GM19468 (cell line): ENCODE measurements around the gene SLC39A11.
A peak's percentile ranks its signal among the peaks of the same experiment; 100 is the strongest.

Experiments
- ATAC-seq: cut with Tn5 transposase; IDR thresholded peaks from one replicate; pipeline ENCODE4 v1.9.1; 2021; ENCODE audit warnings: mild to moderate bottlenecking, moderate library complexity, moderate number of reproducible peaks; ENCODE audit not compliant: unreplicated experiment; ENCODE audit errors: extremely low read depth

The SLC39A11 gene

GRCh38 chr17:72985882-72986720 is 106.4 kb downstream of the SLC39A11 start:
- ATAC-seq, result peak; percentile 34

GRCh38 chr17:72984926-72985325 is 107.6 kb downstream of the SLC39A11 start:
- ATAC-seq, result no peak

GRCh38 chr17:72984145-72984925 is 108.2 kb downstream of the SLC39A11 start:
- no peak for ATAC-seq

DNA sequence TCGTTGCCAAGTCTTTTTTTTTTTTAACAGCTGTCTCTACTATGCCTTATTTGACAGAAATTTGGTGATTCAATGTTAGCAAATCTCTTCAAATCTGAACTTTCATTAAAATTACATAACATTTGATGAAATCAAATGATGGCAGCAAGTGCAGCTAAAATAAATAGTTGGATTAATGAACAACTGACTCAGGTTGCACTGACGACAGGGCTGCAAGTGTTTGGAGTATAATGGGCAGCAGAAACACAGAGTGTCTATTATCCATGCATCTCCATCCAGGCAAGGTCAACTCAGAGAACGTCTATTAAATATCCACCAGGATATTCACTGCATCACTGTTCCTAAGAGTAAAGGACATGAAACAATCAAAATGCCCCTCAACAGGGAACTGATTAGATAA is 109.8 kb downstream of the SLC39A11 start:
- no peak for ATAC-seq

DNA sequence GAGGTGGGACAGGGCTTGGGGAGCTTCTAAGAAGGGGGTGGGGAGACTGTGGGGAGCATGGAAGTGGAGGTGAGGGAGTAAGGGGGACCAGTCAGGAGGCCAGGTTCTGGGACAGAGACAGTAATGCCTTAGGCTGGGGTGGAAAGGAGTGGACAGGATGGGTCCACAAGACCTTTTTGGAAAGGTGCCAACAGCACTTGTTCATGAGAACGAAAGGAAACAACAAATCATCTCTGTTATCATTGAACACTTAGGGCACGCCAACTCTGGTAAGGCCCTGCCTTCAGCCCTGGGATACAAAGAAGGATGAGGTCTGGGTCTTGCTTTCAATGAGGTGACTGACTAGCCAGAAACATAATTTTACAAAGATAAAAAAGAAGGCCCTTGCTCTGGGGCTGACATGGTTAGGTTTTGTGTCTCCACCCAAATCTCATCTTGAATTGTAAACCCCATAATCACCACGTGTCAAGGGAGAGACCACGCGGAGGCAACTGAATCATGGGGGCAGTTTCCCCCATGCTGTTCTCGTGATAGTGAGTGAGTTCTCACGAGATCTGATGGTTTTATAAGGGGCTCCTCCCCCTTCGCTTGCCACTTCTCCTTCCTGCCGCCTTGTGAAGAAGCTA is 113.8 kb downstream of the SLC39A11 start:
- no peak for ATAC-seq

DNA sequence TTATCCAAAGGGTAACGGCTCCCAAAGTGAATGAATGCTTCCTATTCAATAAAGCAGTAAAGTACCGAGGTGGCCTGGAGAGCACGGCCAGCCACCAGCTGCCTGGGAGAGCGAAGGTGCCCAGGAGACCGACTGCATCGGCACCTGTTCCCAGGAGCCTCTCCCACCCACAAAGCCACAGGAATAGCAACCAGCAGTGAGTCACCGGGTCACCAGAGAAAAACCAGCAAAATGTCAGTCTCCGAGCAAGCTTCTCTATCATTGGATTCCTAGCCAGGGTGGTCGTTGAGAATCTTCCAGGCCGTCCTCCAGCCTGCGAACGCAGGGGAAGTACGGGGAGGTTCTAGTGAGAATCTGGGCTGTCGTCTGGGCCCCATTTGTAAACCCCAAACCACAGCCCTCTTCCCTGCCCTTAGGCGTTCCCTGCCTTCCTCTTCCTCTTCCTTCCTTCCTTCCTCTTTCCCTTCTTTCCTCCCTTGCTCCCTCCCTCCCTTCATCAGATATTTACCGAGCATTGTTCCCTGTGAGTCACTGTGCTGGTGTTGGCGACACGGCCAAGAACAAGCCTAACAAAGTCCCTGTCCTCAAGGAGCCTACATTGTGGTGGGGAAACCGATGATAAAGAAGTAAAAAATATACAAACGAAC is 114.6 kb downstream of the SLC39A11 start:
- no peak for ATAC-seq

DNA sequence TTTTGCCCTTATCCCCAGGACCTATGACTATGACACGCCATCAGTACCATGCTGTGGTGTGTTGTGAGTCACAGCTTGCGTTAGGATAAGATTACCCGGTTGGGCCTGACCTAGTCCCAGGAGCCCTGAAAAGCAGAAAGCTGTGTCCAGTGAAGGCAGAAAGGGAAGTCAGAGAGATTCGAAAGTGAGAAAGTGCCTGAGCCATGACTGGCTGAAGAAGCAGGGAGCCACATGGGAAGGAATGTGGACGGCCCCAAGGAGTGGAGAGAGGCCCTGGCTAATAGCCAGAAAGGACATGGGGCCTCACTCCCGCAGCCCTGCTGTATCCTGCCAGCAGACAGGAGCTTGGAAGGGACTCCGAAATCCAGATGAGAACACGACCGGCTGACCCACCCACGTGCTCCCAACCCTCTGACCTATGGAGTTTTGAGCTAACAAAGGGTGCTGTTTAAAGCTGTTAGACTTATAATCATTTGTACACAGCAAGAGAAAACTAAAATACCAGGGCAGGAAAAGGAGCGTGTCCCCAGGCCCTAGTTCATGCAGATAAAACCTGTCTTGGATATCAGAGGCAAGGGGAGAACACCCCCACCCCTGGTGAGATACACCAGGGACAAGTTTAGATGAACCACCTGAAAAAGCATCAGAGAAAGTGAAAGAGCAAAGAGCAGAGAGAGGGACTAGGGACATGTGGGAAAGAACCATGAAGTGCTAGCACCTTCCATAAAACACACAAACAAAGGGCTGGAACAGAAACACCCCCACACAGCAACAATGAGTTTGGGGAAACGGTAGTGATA is 115.3 kb downstream of the SLC39A11 start:
- ATAC-seq, result no peak

- ATAC-seq, result no peak
These were observed 117.0 kb downstream of the SLC39A11 start for GRCh38 chr17:72975509-72975908.

DNA sequence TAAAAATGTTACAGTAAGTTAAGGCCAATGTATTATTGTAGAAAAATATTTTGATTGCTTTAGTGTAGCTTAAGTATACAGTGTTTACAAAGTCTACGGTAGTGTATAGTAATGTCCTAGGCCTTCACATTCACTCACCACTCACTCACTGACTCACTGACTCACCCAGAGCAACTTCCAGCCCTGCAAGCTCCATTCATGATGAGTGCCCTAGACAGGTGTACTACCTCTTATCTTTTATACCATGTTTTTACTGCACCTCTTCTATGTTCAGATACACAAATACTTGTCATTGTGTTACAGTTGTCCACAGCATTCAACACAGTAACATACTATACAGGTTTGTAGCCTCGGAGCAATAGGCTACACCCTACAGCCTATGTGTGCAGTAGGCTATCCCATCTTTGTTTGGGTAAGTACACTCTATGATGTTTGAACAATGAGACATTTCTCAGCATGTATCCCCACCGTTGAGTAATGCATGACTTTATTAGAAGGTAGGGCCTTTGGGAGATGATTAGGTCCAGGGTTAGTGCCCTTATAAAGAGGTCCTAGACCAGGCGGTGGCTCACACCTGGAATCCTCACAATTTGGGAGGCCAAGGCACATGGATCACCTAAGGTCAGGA is 117.8 kb downstream of the SLC39A11 start:
- no peak for ATAC-seq

GRCh38 chr17:72972263-72972951 is 120.1 kb downstream of the SLC39A11 start:
- no peak for ATAC-seq

DNA sequence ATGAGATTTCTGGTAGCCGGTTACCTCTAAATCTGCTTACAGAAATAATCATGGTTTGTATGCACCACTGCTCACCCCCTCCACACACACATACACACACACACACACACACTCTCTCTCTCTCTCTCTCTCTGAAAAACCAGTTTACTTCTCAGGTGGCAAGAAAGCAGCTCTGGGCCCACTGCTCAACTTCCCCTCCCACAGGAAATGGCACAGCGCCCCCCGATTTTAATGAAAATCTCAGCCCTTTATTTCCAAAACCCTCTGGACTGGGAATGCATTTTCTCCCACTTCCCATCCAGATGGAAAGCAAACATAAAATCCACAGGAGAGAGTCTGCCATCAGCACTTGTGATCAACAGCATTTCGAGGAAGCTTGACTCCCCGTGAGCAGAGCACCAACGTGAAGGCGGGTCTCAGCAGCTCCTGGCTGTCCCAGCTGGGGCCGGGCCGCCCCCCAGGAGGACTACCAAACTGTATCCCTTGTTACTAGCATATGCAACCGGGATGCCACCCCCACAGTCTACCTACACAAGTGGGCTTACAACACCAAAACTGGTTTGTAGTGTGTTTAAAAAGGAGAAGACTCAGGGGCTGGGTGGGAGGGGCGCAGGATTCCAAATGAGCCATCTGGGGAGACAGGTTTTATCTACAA is 121.1 kb downstream of the SLC39A11 start:
- no peak for ATAC-seq

DNA sequence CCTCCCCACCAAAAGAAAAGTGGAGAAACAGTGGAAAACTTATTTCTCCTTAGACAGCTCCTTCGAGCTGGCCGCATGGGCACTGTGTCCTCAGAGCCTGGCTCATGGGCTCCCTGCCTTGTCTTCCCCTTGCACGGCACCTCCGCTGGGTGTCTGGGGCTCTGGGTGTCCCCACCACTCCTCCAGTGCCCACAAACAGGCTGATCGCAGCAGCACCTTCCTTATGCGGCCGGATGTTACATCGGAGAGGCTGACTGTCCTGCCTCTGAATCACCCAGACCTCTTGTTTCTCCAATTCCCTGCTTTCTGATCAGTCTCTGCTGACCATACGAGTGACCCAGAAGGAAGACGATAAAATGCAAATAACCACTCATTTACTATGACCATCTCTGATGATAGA is 121.7 kb downstream of the SLC39A11 start:
- ATAC-seq, result no peak

DNA sequence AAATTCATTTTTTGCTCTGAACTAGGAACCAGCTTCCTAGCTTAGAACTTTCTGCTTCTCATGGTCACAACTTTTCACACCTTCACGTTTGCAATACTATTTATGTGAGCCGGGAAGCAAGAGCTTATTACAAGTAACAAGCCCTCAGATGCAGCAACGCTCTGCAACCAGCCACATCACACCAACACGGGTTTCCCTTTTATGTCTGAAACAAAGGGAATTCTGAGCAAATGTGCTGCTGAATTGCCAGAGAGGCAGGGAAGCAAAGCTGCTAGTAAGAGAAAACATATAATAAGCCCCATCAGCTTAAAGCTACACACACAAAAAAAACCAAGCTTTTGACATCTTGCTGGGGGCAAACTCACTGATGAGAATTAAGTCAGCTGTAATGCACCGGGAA is 122.2 kb downstream of the SLC39A11 start:
- ATAC-seq, result no peak

DNA sequence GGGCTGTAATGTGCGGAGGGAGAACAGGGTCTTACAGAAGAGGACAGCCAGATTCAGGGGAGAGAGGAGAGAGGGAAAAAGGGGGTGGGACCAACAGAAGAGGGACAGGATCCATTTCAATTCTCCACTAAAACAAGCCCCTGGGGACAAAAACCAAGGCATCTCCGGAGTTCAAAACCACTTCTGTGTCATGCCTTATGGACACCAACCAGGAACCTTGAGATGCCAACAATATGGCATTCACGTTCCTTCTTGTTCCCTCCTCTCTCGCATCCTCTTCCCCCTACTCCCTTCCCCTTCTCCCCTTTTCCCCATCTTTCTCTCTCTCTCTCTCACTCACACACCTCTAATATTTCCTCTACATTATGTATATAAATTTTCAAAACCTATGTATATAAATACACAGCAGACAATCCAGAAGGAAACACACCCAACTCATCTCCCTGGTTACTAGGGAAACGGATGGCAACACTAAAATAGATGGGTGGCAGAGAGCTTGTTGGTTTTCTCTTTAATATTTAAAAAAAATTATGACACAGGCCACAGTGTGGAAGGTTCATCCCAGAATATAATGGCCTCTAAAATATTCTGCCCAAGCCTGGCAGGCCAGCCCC is 123.1 kb downstream of the SLC39A11 start:
- no peak for ATAC-seq

DNA sequence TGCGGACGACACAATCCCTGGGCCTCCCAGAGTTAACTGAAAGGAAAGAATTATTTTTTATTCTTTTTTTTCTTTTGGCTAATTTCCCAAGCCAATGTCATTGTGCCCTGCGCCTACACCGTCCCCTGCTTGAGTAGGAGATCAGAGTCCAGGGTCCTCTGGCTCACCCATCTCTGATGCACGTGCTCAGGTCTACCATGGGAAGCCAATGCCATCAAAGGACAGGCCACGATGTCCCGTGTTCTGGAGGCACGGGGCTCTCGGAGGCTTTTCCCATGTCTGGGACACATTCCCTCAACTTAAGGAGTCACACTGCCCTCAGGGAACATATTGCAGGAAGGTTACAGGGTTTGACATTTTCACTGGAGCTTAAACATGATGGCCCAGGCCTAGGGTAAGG is 123.7 kb downstream of the SLC39A11 start:
- ATAC-seq, result no peak

GRCh38 chr17:72967977-72968585 is 124.4 kb downstream of the SLC39A11 start:
- ATAC-seq, result no peak

GRCh38 chr17:72967277-72967970 is 125.1 kb downstream of the SLC39A11 start:
- no peak for ATAC-seq
